ENCODE measurements around the gene MYO5C.

- TF ChIP-seq CTCF (IDR thresholded peaks at IDR 0.05; ENCODE audit: low read depth, low read length) = no peak
- no peak for TF ChIP-seq EZH2phosphoT487 (IDR thresholded peaks at IDR 0.05; ENCODE audit: low read depth)
These were observed 10.7 kb upstream of the MYO5C start for GRCh38 chr15:52306270-52306669.

Measured in OCI-LY3 (cell line).